Trophoblast cell (in vitro differentiated cells and primary cell): ENCODE measurements around the gene ULK4.

Source experiments
- DNase-seq, 2 donors: peaks; one replicate each; pipeline ENCODE4 v3.0.0-alpha.2; 2016
- H2AFZ ChIP-seq: 2 replicates; pipeline ENCODE4 v1.6.1; 2013; ENCODE audit warnings: low read length, moderate library complexity, mild to moderate bottlenecking; ENCODE audit not compliant: insufficient read depth, poor library complexity
- H2AK5ac ChIP-seq: 2 replicates; pipeline ENCODE4 v1.6.1; 2013; ENCODE audit warnings: mild to moderate bottlenecking, low read length
- H2BK120ac ChIP-seq: 2 replicates; pipeline ENCODE4 v1.6.1; 2013; ENCODE audit warnings: low read length, mild to moderate bottlenecking, moderate library complexity; ENCODE audit not compliant: insufficient read depth, poor library complexity
- H2BK12ac ChIP-seq: 2 replicates; pipeline ENCODE4 v1.6.1; 2013; ENCODE audit warnings: mild to moderate bottlenecking, low read length, moderate library complexity
- H2BK5ac ChIP-seq: 2 replicates; pipeline ENCODE4 v1.6.1; 2013; ENCODE audit warnings: low read length, low read depth, moderate library complexity, mild to moderate bottlenecking; ENCODE audit not compliant: poor library complexity
- H3K14ac ChIP-seq: 2 replicates; pipeline ENCODE4 v1.6.1; 2013; ENCODE audit warnings: mild to moderate bottlenecking, low read length
- H3K18ac ChIP-seq: 2 replicates; pipeline ENCODE4 v1.6.1; 2013; ENCODE audit warnings: mild to moderate bottlenecking, low read length
- H3K23ac ChIP-seq: 2 replicates; pipeline ENCODE4 v1.6.1; 2013; ENCODE audit warnings: low read length
- H3K27ac ChIP-seq: 2 replicates; pipeline ENCODE4 v1.5.1; 2013; ENCODE audit warnings: low read depth, mild to moderate bottlenecking, inconsistent platforms, low read length, moderate library complexity
- H3K27me3 ChIP-seq: 2 replicates; pipeline ENCODE4 v1.6.1; 2013; ENCODE audit warnings: inconsistent platforms, mild to moderate bottlenecking, low read length, moderate library complexity; ENCODE audit not compliant: insufficient read depth
- H3K36me3 ChIP-seq, 2 experiments: 1 replicate in 1 of 2; 2 replicates in 1 of 2; pipeline ENCODE4 v1.6.1; 2013; ENCODE audit warnings: low read length in 2 of 2, mild to moderate bottlenecking in 2 of 2, moderate library complexity in 1 of 2; ENCODE audit not compliant: insufficient read depth in 2 of 2, control insufficient read depth in 1 of 2
- H3K4ac ChIP-seq: 2 replicates; pipeline ENCODE4 v1.6.1; 2013; ENCODE audit warnings: low read depth, mild to moderate bottlenecking, low read length, moderate library complexity
- H3K4me1 ChIP-seq, 2 experiments: 1 replicate in 1 of 2; 2 replicates in 1 of 2; pipeline ENCODE4 v1.6.1; 2013; ENCODE audit warnings: low read length in 2 of 2, mild to moderate bottlenecking in 2 of 2, moderate library complexity in 1 of 2; ENCODE audit not compliant: insufficient read depth in 2 of 2, control insufficient read depth in 1 of 2
- H3K4me2 ChIP-seq: 2 replicates; pipeline ENCODE4 v1.6.1; 2013; ENCODE audit warnings: inconsistent platforms, mild to moderate bottlenecking, low read length, moderate library complexity
- H3K4me3 ChIP-seq: 2 replicates; pipeline ENCODE4 v1.5.1; 2013; ENCODE audit warnings: mild to moderate bottlenecking, low read depth, low read length, inconsistent platforms
- H3K79me1 ChIP-seq: one replicate; pipeline ENCODE4 v1.6.1; 2013; ENCODE audit warnings: low read length
- H3K79me2 ChIP-seq: 2 replicates; pipeline ENCODE4 v1.6.1; 2013; ENCODE audit warnings: low read length, mild to moderate bottlenecking; ENCODE audit not compliant: control insufficient read depth, insufficient read depth, poor library complexity
- H3K9ac ChIP-seq: 2 replicates; pipeline ENCODE4 v1.6.1; 2013; ENCODE audit warnings: mild to moderate bottlenecking, low read length
- H3K9me3 ChIP-seq: 2 replicates; pipeline ENCODE4 v1.6.1; 2013; ENCODE audit warnings: low read depth, mild to moderate bottlenecking, control low read depth, inconsistent platforms, low read length; ENCODE audit not compliant: insufficient read depth
- H4K12ac ChIP-seq: 2 replicates; pipeline ENCODE4 v1.6.1; 2013; ENCODE audit warnings: low read depth, mild to moderate bottlenecking, low read length, moderate library complexity
- H4K8ac ChIP-seq: 2 replicates; pipeline ENCODE4 v1.6.1; 2013; ENCODE audit warnings: low read depth, mild to moderate bottlenecking, low read length, moderate library complexity
- H4K91ac ChIP-seq: one replicate; pipeline ENCODE4 v1.6.1; 2013; ENCODE audit warnings: low read depth, mild to moderate bottlenecking, low read length, moderate library complexity
- WGBS: extraction: QIAGEN DNeasy Blood & Tissue Kit; methylation state at CpG from one replicate; pipeline ENCODE4 v1.1.7; 2013; ENCODE audit warnings: missing lambda C conversion rate; ENCODE audit not compliant: insufficient read length, insufficient coverage; ENCODE audit errors: extremely low coverage; 5-methylcytosine and 5-hydroxymethylcytosine counted together

ULK4 gene

GRCh38 chr3:41339758-41340157, 622.1 kb downstream of the ULK4 start:
- no peaks in the 10 kb centered on the region for H3K27me3 ChIP-seq
- H2AFZ ChIP-seq = no peak overlapping the region
- H3K36me3 ChIP-seq = no peaks in the 10 kb centered on the region
- no peaks in the 10 kb centered on the region for H3K9me3 ChIP-seq
- no peak overlapping the region for H3K4me3 ChIP-seq
- no CpG with 5 or more reads among the region's 1 CpG for WGBS
- H3K4me2 ChIP-seq = no peak overlapping the region
- H3K27ac ChIP-seq = no peak overlapping the region
- peaks cover 2% of the 10 kb centered on the region in 2 experiments for H3K4me1 ChIP-seq
- no peak for DNase-seq
- no peak overlapping the region for H2BK12ac ChIP-seq
- H3K79me1 ChIP-seq = peaks cover 2% of the 10 kb centered on the region
- H3K79me2 ChIP-seq = no peaks in the 10 kb centered on the region
- H3K23ac ChIP-seq = no peak overlapping the region
- H2BK5ac ChIP-seq = no peak overlapping the region
- H3K9ac ChIP-seq = no peak overlapping the region
- H3K14ac ChIP-seq = no peak overlapping the region
- no peak overlapping the region for H3K18ac ChIP-seq
- no peak overlapping the region for H3K4ac ChIP-seq
- H2AK5ac ChIP-seq = no peak overlapping the region
- no peak overlapping the region for H4K12ac ChIP-seq
- H4K8ac ChIP-seq = no peak overlapping the region
- no peak overlapping the region for H2BK120ac ChIP-seq
- H4K91ac ChIP-seq = no peak overlapping the region

- H2BK5ac ChIP-seq = no peak overlapping the region
- H2BK12ac ChIP-seq = no peak overlapping the region
- H3K4me1 ChIP-seq = peaks cover 2% of the 10 kb centered on the region in 2 experiments
- H3K14ac ChIP-seq = no peak overlapping the region
- peaks cover 2% of the 10 kb centered on the region for H3K79me1 ChIP-seq
- H3K4me3 ChIP-seq = no peak overlapping the region
- no peak overlapping the region for H2AFZ ChIP-seq
- no peak overlapping the region for H2AK5ac ChIP-seq
- H4K12ac ChIP-seq = no peak overlapping the region
- no peak overlapping the region for H2BK120ac ChIP-seq
- H3K27me3 ChIP-seq = no peaks in the 10 kb centered on the region
- no peak overlapping the region for H3K18ac ChIP-seq
- no peak overlapping the region for H3K23ac ChIP-seq
- H3K36me3 ChIP-seq = no peaks in the 10 kb centered on the region
- H4K91ac ChIP-seq = no peak overlapping the region
- whole genome bisulfite sequencing = no CpG with 5 or more reads among the region's 1 CpG
- no peak overlapping the region for H3K9ac ChIP-seq
- no peaks in the 10 kb centered on the region for H3K9me3 ChIP-seq
- H4K8ac ChIP-seq = no peak overlapping the region
- no peak overlapping the region for H3K27ac ChIP-seq
- H3K4me2 ChIP-seq = no peak overlapping the region
- H3K4ac ChIP-seq = no peak overlapping the region
- DNase-seq = no peak
- H3K79me2 ChIP-seq = no peaks in the 10 kb centered on the region
Observed at GRCh38 chr3:41338276-41338675, 623.6 kb downstream of the ULK4 start.

- no peak overlapping the region for H2AFZ ChIP-seq
- no peak overlapping the region for H3K9ac ChIP-seq
- H2BK120ac ChIP-seq = no peak overlapping the region
- no peak overlapping the region for H4K91ac ChIP-seq
- peaks cover 8% of the 10 kb centered on the region for H3K79me1 ChIP-seq
- H3K18ac ChIP-seq = no peak overlapping the region
- no CpG with 5 or more reads among the region's 2 CpGs for WGBS
- H2AK5ac ChIP-seq = no peak overlapping the region
- H3K79me2 ChIP-seq = peaks cover 2% of the 10 kb centered on the region
- no peaks in the 10 kb centered on the region for H3K36me3 ChIP-seq
- H2BK12ac ChIP-seq = no peak overlapping the region
- H3K23ac ChIP-seq = no peak overlapping the region
- no peaks in the 10 kb centered on the region for H3K27me3 ChIP-seq
- no peak overlapping the region for H3K4me3 ChIP-seq
- no peak overlapping the region for H4K12ac ChIP-seq
- H4K8ac ChIP-seq = no peak overlapping the region
- H3K14ac ChIP-seq = no peak overlapping the region
- no peak overlapping the region for H3K4ac ChIP-seq
- H3K4me1 ChIP-seq = peaks cover 9 to 13% of the 10 kb centered on the region in 2 experiments
- no peak overlapping the region for H3K4me2 ChIP-seq
- H3K27ac ChIP-seq = no peak overlapping the region
- peaks cover 1% of the 10 kb centered on the region for H3K9me3 ChIP-seq
- no peak overlapping the region for H2BK5ac ChIP-seq
- DNase-seq = no peak
Observed at GRCh38 chr3:41334426-41334825, 627.5 kb downstream of the ULK4 start.

GRCh38 chr3:41331041-41331440, 630.9 kb downstream of the ULK4 start:
- Histone ChIP-seq H3K23ac (no peak overlapping the region), H2AK5ac (peak overlapping the region; percentile 39), H4K91ac (peak overlapping the region; percentile 17), H4K12ac (no peak overlapping the region), H3K18ac (no peak overlapping the region), H4K8ac (no peak overlapping the region), H3K4me1 (peaks cover 15 to 21% of the 10 kb centered on the region in 2 experiments), H3K27ac (no peak overlapping the region), H3K14ac (no peak overlapping the region), H3K79me2 (peaks cover 2% of the 10 kb centered on the region), H2AFZ (no peak overlapping the region), H2BK5ac (peak overlapping the region; percentile 57), H2BK120ac (peak overlapping the region; percentile 81), H3K9ac (no peak overlapping the region), H3K4ac (no peak overlapping the region), H3K36me3 (no peaks in the 10 kb centered on the region), H3K27me3 (no peaks in the 10 kb centered on the region), H3K9me3 (peaks cover 1% of the 10 kb centered on the region), H3K4me3 (no peak overlapping the region), H2BK12ac (peak overlapping the region; percentile 90), H3K4me2 (no peak overlapping the region), H3K79me1 (peaks cover 14% of the 10 kb centered on the region)
- DNase-seq = no peak
- no CpG with 5 or more reads among the region's 3 CpGs for WGBS
